ENCODE results near the gene HDAC1. TPM values are rescaled to one million over a fixed set of nuclear protein-coding genes. Genes with fewer than 3 reads are reported as not detected.

HDAC1 gene
- total and polyA plus RNA-seq, 4 donors, result 32.1 to 58.1 (median 45.2) TPM

- H3K27me3 ChIP-seq (ENCODE audit: control insufficient read depth in 4 of 4, insufficient read depth in 4 of 4, low read length in 3 of 4), result no peaks in the 10 kb centered on the region
- peaks cover 3 to 9% (median 8%) of the 10 kb centered on the region in 4 donors for H3K36me3 ChIP-seq (ENCODE audit: control insufficient read depth in 4 of 4, insufficient read depth in 3 of 4, low read depth in 1 of 4, low read length in 3 of 4)
- no peak overlapping the region for H3K9ac ChIP-seq (ENCODE audit: low read depth in 1 of 2, low read length in 2 of 2)
- H3K27ac ChIP-seq (ENCODE audit: low read depth in 1 of 2, low read length in 2 of 2), result peak overlapping the region; percentile 67 to 78
- H3K4me3 ChIP-seq (ENCODE audit: low read depth in 1 of 3, low read length in 3 of 3), result no peak overlapping the region
- peaks cover 6 to 23% (median 16%) of the 10 kb centered on the region in 4 donors for H3K4me1 ChIP-seq (ENCODE audit: control insufficient read depth in 4 of 4, insufficient read depth in 4 of 4, low read length in 3 of 4)
- 20% methylated on average over 1 of the region's 1 CpG for WGBS
- TF ChIP-seq, protein P1, sequence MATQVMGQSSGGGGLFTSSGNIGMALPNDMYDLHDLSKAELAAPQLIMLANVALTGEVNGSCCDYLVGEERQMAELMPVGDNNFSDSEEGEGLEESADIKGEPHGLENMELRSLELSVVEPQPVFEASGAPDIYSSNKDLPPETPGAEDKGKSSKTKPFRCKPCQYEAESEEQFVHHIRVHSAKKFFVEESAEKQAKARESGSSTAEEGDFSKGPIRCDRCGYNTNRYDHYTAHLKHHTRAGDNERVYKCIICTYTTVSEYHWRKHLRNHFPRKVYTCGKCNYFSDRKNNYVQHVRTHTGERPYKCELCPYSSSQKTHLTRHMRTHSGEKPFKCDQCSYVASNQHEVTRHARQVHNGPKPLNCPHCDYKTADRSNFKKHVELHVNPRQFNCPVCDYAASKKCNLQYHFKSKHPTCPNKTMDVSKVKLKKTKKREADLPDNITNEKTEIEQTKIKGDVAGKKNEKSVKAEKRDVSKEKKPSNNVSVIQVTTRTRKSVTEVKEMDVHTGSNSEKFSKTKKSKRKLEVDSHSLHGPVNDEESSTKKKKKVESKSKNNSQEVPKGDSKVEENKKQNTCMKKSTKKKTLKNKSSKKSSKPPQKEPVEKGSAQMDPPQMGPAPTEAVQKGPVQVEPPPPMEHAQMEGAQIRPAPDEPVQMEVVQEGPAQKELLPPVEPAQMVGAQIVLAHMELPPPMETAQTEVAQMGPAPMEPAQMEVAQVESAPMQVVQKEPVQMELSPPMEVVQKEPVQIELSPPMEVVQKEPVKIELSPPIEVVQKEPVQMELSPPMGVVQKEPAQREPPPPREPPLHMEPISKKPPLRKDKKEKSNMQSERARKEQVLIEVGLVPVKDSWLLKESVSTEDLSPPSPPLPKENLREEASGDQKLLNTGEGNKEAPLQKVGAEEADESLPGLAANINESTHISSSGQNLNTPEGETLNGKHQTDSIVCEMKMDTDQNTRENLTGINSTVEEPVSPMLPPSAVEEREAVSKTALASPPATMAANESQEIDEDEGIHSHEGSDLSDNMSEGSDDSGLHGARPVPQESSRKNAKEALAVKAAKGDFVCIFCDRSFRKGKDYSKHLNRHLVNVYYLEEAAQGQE (IDR thresholded peaks at IDR 0.05), result peak; percentile 26
- peak; percentile 43 for TF ChIP-seq SP1 (IDR thresholded peaks at IDR 0.05)
- TF ChIP-seq TAF1 (conservative IDR thresholded peaks at IDR 0.05), result no peak
- TF ChIP-seq, protein P2, sequence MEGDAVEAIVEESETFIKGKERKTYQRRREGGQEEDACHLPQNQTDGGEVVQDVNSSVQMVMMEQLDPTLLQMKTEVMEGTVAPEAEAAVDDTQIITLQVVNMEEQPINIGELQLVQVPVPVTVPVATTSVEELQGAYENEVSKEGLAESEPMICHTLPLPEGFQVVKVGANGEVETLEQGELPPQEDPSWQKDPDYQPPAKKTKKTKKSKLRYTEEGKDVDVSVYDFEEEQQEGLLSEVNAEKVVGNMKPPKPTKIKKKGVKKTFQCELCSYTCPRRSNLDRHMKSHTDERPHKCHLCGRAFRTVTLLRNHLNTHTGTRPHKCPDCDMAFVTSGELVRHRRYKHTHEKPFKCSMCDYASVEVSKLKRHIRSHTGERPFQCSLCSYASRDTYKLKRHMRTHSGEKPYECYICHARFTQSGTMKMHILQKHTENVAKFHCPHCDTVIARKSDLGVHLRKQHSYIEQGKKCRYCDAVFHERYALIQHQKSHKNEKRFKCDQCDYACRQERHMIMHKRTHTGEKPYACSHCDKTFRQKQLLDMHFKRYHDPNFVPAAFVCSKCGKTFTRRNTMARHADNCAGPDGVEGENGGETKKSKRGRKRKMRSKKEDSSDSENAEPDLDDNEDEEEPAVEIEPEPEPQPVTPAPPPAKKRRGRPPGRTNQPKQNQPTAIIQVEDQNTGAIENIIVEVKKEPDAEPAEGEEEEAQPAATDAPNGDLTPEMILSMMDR (IDR thresholded peaks at IDR 0.05; ENCODE audit: low read depth, low read length, missing input control), result no peak
- peak; percentile 97 for TF ChIP-seq FOXA2 (IDR thresholded peaks at IDR 0.05)
- TF ChIP-seq, protein P3, sequence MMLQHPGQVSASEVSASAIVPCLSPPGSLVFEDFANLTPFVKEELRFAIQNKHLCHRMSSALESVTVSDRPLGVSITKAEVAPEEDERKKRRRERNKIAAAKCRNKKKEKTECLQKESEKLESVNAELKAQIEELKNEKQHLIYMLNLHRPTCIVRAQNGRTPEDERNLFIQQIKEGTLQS (IDR thresholded peaks at IDR 0.05), result no peak
- TF ChIP-seq RXRA (IDR thresholded peaks at IDR 0.05), result peak; percentile 29 to 64
- TF ChIP-seq, protein P4, sequence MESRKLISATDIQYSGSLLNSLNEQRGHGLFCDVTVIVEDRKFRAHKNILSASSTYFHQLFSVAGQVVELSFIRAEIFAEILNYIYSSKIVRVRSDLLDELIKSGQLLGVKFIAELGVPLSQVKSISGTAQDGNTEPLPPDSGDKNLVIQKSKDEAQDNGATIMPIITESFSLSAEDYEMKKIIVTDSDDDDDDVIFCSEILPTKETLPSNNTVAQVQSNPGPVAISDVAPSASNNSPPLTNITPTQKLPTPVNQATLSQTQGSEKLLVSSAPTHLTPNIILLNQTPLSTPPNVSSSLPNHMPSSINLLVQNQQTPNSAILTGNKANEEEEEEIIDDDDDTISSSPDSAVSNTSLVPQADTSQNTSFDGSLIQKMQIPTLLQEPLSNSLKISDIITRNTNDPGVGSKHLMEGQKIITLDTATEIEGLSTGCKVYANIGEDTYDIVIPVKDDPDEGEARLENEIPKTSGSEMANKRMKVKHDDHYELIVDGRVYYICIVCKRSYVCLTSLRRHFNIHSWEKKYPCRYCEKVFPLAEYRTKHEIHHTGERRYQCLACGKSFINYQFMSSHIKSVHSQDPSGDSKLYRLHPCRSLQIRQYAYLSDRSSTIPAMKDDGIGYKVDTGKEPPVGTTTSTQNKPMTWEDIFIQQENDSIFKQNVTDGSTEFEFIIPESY (IDR thresholded peaks at IDR 0.05), result no peak
- peak; percentile 96 for TF ChIP-seq YY1 (IDR thresholded peaks at IDR 0.05)
- peak; percentile 96 for TF ChIP-seq FOXA1 (IDR thresholded peaks at IDR 0.05)
- TF ChIP-seq GABPA (IDR thresholded peaks at IDR 0.05 in 1 of 2, conservative IDR thresholded peaks at IDR 0.05 in 1 of 2), result no peak
- TF ChIP-seq, protein P5, sequence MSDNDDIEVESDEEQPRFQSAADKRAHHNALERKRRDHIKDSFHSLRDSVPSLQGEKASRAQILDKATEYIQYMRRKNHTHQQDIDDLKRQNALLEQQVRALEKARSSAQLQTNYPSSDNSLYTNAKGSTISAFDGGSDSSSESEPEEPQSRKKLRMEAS (IDR thresholded peaks at IDR 0.05), result peak; percentile 56
- peak; percentile 21 to 50 for TF ChIP-seq HNF4A (conservative IDR thresholded peaks at IDR 0.05)
- TF ChIP-seq NR2F2 (IDR thresholded peaks at IDR 0.05), result no peak
- TF ChIP-seq RAD21 (IDR thresholded peaks at IDR 0.05), result peak in 1 of 2 donors; percentile 17
- TF ChIP-seq JUND (IDR thresholded peaks at IDR 0.05), result peak in 1 of 2 donors; percentile 13
- no peak for DNase-seq (ENCODE audit: low spot score)
- no peaks in the 10 kb centered on the region for H3K9me3 ChIP-seq (ENCODE audit: control insufficient read depth in 4 of 4, low read length in 3 of 4)
Measured at GRCh38 chr1:32309960-32310359, 18.1 kb downstream of the HDAC1 start.

Measured in liver (tissue), 9 donors.